Fibroblast of the aortic adventitia (primary cell): Measurements from ENCODE around the gene VOPP1. TPM values are rescaled to one million over a fixed set of nuclear protein-coding genes. Genes with fewer than 3 reads are reported as not detected.

Source experiments
- DNase-seq: peaks from one replicate; pipeline ENCODE4 v3.0.0-alpha.2; 2010; ENCODE audit warnings: low read depth
- H3K4me3 ChIP-seq: 2 replicates; pipeline ENCODE4 v1.5.1; 2011; ENCODE audit warnings: low read depth, mild to moderate bottlenecking, control low read depth, low read length, moderate library complexity
- CTCF ChIP-seq: IDR thresholded peaks from 2 replicates; pipeline ENCODE4 v1.5.1; 2011; ENCODE audit warnings: mild to moderate bottlenecking, low read length, control low read depth, inconsistent platforms; ENCODE audit not compliant: insufficient read depth
- total RNA-seq: library from RNA; depleted of rRNA; stranded (reverse); fragments of >200 nt; gene quantifications from 2 replicates; pipeline ENCODE4 v1.2.3, GENCODE V29; 2012; ENCODE audit warnings: low replicate concordance

VOPP1 gene
- total RNA-seq, 1 donor = 89.4 TPM

- DNase-seq = peak; percentile 20
- H3K4me3 ChIP-seq = no peak overlapping the region
- no peak for TF ChIP-seq CTCF
Observed at GRCh38 chr7:55439627-55440026, 132.7 kb downstream of the VOPP1 start.

DNA sequence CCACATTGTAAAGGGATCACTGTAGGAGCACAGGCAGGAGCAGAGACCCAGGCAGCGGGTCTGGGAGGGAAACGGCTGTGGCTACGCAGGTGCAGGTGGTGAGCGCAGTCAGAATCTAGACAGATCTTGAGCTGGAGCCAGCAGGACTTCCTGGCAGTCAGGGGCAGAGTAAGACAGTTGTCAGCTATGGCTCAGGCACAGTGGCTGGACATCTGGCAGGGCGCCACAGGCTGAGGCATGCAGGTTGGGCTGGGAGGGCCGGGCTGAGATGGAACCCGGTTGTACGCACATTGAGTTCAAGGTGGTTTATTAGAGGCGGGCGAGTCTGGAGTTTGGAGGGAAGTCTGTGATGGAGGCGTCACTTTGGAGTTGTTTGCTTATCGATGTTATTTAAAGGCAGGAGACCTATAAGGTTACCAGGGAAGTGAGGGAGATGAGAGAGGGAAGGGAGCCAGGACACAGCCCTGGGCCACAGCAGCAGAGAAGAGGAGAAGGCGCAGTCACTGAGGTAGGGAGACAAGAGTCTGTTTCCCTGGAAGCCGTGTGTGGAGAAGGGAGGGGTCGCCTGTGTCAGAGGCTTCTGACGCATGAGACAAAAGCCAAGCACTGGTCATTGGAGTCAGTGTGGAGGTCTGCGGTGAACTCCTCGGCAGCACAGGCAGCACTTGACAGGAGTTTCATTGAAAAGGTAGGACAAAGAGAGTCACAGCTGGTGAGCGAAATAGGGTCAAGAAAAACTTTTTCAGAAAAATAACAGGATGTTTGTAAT is 133.4 kb downstream of the VOPP1 start:
- DNase-seq = peak; percentile 28
- no peak overlapping the region for H3K4me3 ChIP-seq
- no peak for TF ChIP-seq CTCF

DNA sequence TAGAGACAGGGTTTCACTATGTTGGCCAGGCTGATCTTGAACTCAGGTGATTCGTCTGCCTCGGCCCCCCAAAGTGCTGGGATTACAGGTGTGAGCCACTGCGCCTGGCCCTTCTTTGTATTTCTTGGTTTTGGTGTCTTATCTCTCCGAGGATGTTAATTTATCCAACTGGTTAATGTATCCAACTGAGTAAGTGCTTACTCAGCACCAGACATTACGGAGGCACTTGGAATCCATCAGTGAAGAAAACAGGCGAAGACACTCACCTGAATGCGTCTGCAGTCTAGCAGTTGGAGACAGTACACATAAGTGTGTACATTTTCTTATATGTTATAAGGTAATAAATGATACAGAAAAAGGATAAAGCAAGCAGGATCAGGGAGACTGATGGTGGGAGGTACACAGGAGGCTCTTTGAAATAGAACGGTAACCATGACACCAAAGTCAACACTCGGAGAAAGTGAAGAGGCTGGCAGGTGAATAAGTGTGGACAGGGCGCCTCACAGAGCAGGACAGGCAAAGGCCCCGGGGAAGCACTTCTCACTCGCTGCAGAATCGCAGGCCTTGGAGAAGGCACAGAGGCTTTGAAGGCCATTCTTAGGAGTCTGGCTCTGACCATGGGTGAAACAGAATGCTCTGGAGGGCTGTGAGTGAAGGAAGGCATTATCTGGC is 134.1 kb downstream of the VOPP1 start:
- no peak overlapping the region for H3K4me3 ChIP-seq
- DNase-seq = no peak
- no peak for TF ChIP-seq CTCF

DNA sequence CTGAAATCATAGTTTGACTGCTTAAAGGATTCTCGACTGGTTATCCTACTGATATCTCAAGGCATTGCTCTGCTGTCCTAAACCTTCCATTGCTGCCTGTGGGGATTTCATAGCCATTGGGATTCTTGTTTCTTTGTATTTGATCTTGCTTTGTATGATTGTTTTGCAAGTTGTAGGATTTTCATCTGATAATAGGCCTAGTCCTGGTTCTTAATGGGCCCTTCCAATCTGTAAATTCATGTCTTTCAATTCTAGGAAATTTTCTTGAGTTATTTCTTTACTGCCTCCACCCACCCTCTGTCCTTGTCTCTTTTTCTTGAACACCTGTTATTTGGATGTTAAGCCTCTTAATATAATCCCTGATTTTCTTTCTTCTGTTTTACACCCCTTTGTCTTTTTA is 134.9 kb downstream of the VOPP1 start:
- DNase-seq = no peak
- no peak for TF ChIP-seq CTCF
- H3K4me3 ChIP-seq = no peak overlapping the region

DNA sequence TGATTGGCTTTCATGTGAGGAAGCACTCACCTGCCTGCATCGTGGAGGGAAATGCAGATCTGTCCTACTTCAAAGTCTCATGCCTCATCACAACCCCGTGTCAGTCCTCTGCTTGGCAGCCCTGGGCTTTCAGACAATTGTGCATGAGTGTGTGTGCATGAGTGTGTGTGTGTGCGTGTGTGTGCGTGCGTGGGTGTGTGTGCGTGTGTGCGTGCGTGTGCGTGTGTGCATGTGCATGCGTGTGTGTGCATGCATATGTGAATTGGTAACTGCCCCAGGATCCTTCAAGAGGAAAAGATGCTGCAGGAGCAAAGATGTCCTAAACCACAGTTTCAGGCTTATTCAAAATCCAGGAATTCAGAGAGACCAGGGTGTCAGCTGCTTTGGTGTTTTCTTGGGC is 135.8 kb downstream of the VOPP1 start:
- no peak overlapping the region for H3K4me3 ChIP-seq
- no peak for DNase-seq
- TF ChIP-seq CTCF = no peak

DNA sequence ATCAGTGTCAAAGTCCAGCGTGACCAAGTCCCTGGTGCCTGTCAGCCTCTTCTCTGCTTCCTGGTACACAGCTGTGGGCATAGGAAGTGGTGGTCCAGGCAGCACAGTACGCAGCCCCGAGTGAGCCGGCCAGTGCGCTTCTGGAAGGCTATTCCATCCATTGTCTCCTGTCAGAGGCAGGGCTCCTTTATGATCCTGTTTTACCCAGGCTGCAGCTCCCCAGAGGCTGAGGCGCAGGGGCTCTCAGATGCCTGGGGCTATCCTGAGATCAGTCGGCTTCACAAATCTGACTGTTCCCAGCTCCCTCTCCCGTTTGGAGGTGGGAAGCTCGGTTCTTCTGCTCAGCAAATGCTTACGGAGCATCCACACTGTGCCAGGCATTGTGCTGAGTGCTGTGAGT is 136.8 kb downstream of the VOPP1 start:
- no peak for DNase-seq
- TF ChIP-seq CTCF = no peak
- H3K4me3 ChIP-seq = no peak overlapping the region
